KG1 (cell line): ENCODE data around the gene S100B.
A peak's percentile ranks its signal among the peaks of the same experiment; 100 is the strongest.
"Not testable (repeated sequence)": the region's sequence is repeated elsewhere in the genome, so short reads cannot be mapped to it uniquely, and the experiment has no call there.

Experiments used
- DNase-seq: peaks from one replicate; lab custom pipeline; 2025; lab: John Stamatoyannopoulos, UW

S100B gene

GRCh38 chr21:46604975-46605766, at the start of gene S100B:
S100B (minus strand) TSS chr21:46605082; CDS start chr21:46602415, 2,667 bp downstream.
- DNase-seq = no peak

GRCh38 chr21:46651121-46651520, 46.2 kb upstream of the S100B start:
- no peak for DNase-seq

GRCh38 chr21:46650476-46651098, 45.7 kb upstream of the S100B start:
- no peak for DNase-seq

- no peak for DNase-seq
Observed at GRCh38 chr21:46649356-46649755, 44.5 kb upstream of the S100B start.

GRCh38 chr21:46648539-46648938, 43.7 kb upstream of the S100B start:
- DNase-seq = no peak

GRCh38 chr21:46646541-46647154, 41.8 kb upstream of the S100B start:
- DNase-seq = no peak

GRCh38 chr21:46645840-46646239, 41.0 kb upstream of the S100B start:
- DNase-seq = no peak

- DNase-seq = no peak
Observed at GRCh38 chr21:46643379-46644177, 38.7 kb upstream of the S100B start.

GRCh38 chr21:46641656-46642055, 36.8 kb upstream of the S100B start:
- no peak for DNase-seq

GRCh38 chr21:46639489-46640386, 34.9 kb upstream of the S100B start:
- DNase-seq = no peak

GRCh38 chr21:46637952-46638746, 33.3 kb upstream of the S100B start:
- DNase-seq = no peak

GRCh38 chr21:46636550-46637285, 31.8 kb upstream of the S100B start:
- no peak for DNase-seq

GRCh38 chr21:46636181-46636512, 31.3 kb upstream of the S100B start:
- no peak for DNase-seq

- DNase-seq = peak; percentile 95
Observed at GRCh38 chr21:46635324-46636180, 30.7 kb upstream of the S100B start, which contains the start of gene PRMT2. PRMT2 (plus strand) TSS chr21:46635674; CDS start chr21:46636952, 1,278 bp downstream.

GRCh38 chr21:46634966-46635323, 30.1 kb upstream of the S100B start:
- DNase-seq = peak; percentile 59

- DNase-seq = no peak
Observed at GRCh38 chr21:46634427-46634826, 29.5 kb upstream of the S100B start.

GRCh38 chr21:46633566-46633965, 28.7 kb upstream of the S100B start:
- DNase-seq = no peak

- not testable (repeated sequence) for DNase-seq
Observed at GRCh38 chr21:46630915-46631314, 26.0 kb upstream of the S100B start.

GRCh38 chr21:46628868-46629267, 24.0 kb upstream of the S100B start:
- DNase-seq = no peak
